Cardiac muscle cell (in vitro differentiated cells and primary cell): ENCODE results near the gene SERPINB5. TPM values are rescaled to one million over a fixed set of nuclear protein-coding genes. Genes with fewer than 3 reads are reported as not detected.

Source experiments
- DNase-seq, 2 donors: peaks; one replicate each; pipeline versions ENCODE4 v3.0.0 to v3.0.0-alpha.2; 2010 to 2017; ENCODE audit warnings: low read depth in 1 of 2, low spot score in 1 of 2
- H3K27ac ChIP-seq: fragments of 200-600 bp; sonication (generic); 2 replicates; pipeline ENCODE4 v1.5.1; 2016
- H3K27me3 ChIP-seq: fragments of 200-600 bp; sonication (generic); 2 replicates; pipeline ENCODE4 v1.6.0; 2016; ENCODE audit warnings: control low read depth
- H3K36me3 ChIP-seq: fragments of 200-600 bp; sonication (generic); 2 replicates; pipeline ENCODE4 v1.5.1; 2016; ENCODE audit warnings: control low read depth
- H3K4me1 ChIP-seq: fragments of 200-600 bp; sonication (generic); 2 replicates; pipeline ENCODE4 v1.8.1; 2017; ENCODE audit warnings: low read depth, mild to moderate bottlenecking, mixed run types
- H3K4me3 ChIP-seq: fragments of 200-600 bp; sonication (generic); 2 replicates; pipeline ENCODE4 v1.5.1; 2016; ENCODE audit warnings: mild to moderate bottlenecking
- H3K9me3 ChIP-seq: fragments of 200-600 bp; sonication (generic); 2 replicates; pipeline ENCODE4 v1.5.1; 2017; ENCODE audit warnings: low read depth, mild to moderate bottlenecking, control low read depth
- polyA plus RNA-seq: library from polyadenylated mRNA; unstranded; fragments of >200 nt; fragmentation: Nextera tagmentation; extraction: Ambion mirVana; gene quantifications from 2 replicates; pipeline ENCODE4 v1.2.1, GENCODE V29; 2016
- total RNA-seq: library from RNA; depleted of rRNA; stranded (reverse); fragments of >200 nt; gene quantifications from 2 replicates; pipeline ENCODE4 v1.2.3, GENCODE V29; 2016
- TF ChIP-seq, protein P1 (sequence below): IDR thresholded peaks from 2 replicates; pipeline ENCODE4 v1.5.1; 2012; ENCODE audit warnings: low read depth, mild to moderate bottlenecking, low read length

The SERPINB5 gene
- total and polyA plus RNA-seq, 2 experiments from 2014 or later: not detected

- TF ChIP-seq, protein P1, sequence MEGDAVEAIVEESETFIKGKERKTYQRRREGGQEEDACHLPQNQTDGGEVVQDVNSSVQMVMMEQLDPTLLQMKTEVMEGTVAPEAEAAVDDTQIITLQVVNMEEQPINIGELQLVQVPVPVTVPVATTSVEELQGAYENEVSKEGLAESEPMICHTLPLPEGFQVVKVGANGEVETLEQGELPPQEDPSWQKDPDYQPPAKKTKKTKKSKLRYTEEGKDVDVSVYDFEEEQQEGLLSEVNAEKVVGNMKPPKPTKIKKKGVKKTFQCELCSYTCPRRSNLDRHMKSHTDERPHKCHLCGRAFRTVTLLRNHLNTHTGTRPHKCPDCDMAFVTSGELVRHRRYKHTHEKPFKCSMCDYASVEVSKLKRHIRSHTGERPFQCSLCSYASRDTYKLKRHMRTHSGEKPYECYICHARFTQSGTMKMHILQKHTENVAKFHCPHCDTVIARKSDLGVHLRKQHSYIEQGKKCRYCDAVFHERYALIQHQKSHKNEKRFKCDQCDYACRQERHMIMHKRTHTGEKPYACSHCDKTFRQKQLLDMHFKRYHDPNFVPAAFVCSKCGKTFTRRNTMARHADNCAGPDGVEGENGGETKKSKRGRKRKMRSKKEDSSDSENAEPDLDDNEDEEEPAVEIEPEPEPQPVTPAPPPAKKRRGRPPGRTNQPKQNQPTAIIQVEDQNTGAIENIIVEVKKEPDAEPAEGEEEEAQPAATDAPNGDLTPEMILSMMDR: no peak
- no peaks in the 10 kb centered on the region for H3K9me3 ChIP-seq
- DNase-seq: no peak
- H3K27ac ChIP-seq: no peak overlapping the region
- H3K4me1 ChIP-seq: peaks cover 6% of the 10 kb centered on the region
- no peaks in the 10 kb centered on the region for H3K36me3 ChIP-seq
- H3K4me3 ChIP-seq: no peak overlapping the region
- no peaks in the 10 kb centered on the region for H3K27me3 ChIP-seq
These were observed 22.3 kb upstream of the SERPINB5 start for GRCh38 chr18:63454497-63454896.

DNA sequence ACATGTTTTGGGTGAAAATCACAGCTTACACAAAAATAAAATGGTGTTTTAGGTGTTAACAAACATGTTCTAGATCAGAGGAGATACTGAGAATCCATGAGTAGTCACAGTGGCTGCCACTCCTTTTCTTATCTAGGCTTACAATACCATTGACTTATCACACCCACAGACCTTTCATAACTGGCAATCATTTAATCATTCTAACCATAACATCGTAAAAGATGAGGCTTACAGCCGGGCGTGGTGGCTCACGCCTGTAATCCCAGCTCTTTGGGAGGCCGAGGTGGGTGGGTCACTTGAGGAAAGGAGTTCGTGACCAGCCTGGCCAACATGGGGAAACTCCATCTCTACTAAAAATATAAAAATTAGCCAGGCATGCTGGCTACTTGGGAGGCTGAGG lies 18.8 kb upstream of the SERPINB5 start:
- Histone ChIP-seq H3K27ac (no peak overlapping the region), H3K4me1 (peaks cover under 1% of the 10 kb centered on the region), H3K4me3 (no peak overlapping the region), H3K36me3 (no peaks in the 10 kb centered on the region), H3K9me3 (no peaks in the 10 kb centered on the region), H3K27me3 (no peaks in the 10 kb centered on the region)
- TF ChIP-seq, protein P1: no peak
- no peak for DNase-seq

DNA sequence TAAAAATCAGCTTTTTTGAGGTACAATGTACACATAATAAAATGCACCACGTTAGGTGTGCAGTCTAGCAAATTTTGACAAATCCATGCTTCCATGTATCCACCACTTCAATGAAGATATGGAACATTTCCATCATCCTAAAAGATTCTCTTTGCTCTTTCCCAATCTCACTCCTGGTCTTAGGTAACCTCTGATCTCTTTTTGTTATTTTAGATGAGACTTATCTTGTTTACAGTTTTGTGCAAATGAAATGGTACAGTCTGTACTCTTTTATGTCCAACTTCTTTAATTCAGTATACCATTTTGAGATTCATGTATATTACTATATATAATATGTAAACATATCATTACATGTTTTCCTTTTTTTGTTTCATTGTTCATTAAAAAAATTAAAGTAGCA lies 16.3 kb upstream of the SERPINB5 start:
- TF ChIP-seq, protein P1: no peak
- Histone ChIP-seq H3K4me3 (no peak overlapping the region), H3K4me1 (no peaks in the 10 kb centered on the region), H3K9me3 (no peaks in the 10 kb centered on the region), H3K27ac (no peak overlapping the region), H3K36me3 (no peaks in the 10 kb centered on the region), H3K27me3 (no peaks in the 10 kb centered on the region)
- DNase-seq: no peak

- DNase-seq: no peak
- Histone ChIP-seq H3K27me3 (no peaks in the 10 kb centered on the region), H3K4me3 (no peak overlapping the region), H3K4me1 (no peaks in the 10 kb centered on the region), H3K9me3 (no peaks in the 10 kb centered on the region), H3K27ac (no peak overlapping the region), H3K36me3 (no peaks in the 10 kb centered on the region)
- TF ChIP-seq, protein P1: no peak
These were observed 12.3 kb upstream of the SERPINB5 start for GRCh38 chr18:63464434-63464833.

DNA sequence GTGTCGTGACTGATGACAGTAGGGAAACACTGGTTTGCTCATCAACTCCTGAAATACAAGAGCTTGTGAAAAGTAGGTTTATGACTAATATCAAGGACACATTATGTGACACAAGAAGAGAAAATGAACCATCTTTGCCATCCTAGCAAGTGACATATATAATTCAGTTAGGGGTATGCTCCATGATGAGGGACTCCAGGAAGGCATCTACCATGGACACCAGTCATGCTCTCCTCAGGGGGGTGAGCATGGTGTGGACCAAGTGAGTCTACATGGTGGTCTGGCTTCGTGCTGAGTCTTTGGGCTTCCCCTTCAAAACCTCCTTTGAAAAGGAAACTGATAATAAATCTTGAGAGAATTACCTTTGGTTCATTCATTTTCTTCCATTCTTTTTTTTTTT lies 11.7 kb upstream of the SERPINB5 start:
- Histone ChIP-seq H3K4me1 (no peaks in the 10 kb centered on the region), H3K36me3 (no peaks in the 10 kb centered on the region), H3K9me3 (no peaks in the 10 kb centered on the region), H3K27ac (no peak overlapping the region), H3K4me3 (no peak overlapping the region), H3K27me3 (no peaks in the 10 kb centered on the region)
- DNase-seq: no peak
- TF ChIP-seq, protein P1: no peak

GRCh38 chr18:63467699-63468098 lies 9.1 kb upstream of the SERPINB5 start:
- Histone ChIP-seq H3K9me3 (no peaks in the 10 kb centered on the region), H3K4me3 (no peak overlapping the region), H3K27me3 (no peaks in the 10 kb centered on the region), H3K36me3 (no peaks in the 10 kb centered on the region), H3K4me1 (no peaks in the 10 kb centered on the region), H3K27ac (no peak overlapping the region)
- TF ChIP-seq, protein P1: no peak
- no peak for DNase-seq
